Body of pancreas (tissue), 4 donors: ENCODE results near the gene ABCC1. TPM values are rescaled to one million over a fixed set of nuclear protein-coding genes. Genes with fewer than 3 reads are reported as not detected.
A peak's percentile ranks its signal among the peaks of the same experiment; 100 is the strongest.

ENCODE experiments used
- ATAC-seq: fragments of 150-250 bp; one replicate; pipeline ENCODE4 v1.9.1; 2016
- DNase-seq, 4 donors: peaks; one replicate each; pipeline ENCODE4 v3.0.0-alpha.2; 2019
- H3K27ac ChIP-seq, 4 donors: fragments of 200-600 bp; sonication (generic); 1 replicate in 3 of 4; 2 replicates in 1 of 4; pipeline versions ENCODE4 v1.5.1 to v1.6.1; 2016 to 2019; ENCODE audit warnings: mild to moderate bottlenecking in 1 of 4, mixed read lengths in 1 of 4, moderate library complexity in 1 of 4
- H3K27me3 ChIP-seq, 2 donors: fragments of 200-600 bp; sonication (generic); one replicate each; pipeline ENCODE4 v1.6.0; 2016; ENCODE audit warnings: mild to moderate bottlenecking in 1 of 2
- H3K36me3 ChIP-seq, 2 donors: fragments of 200-600 bp; sonication (generic); replicated peaks in 1 of 2; 2 replicates each; pipeline ENCODE4 v1.5.1; 2016; ENCODE audit warnings: low read depth in 2 of 2; ENCODE audit not compliant: insufficient read depth in 1 of 2
- H3K4me1 ChIP-seq: fragments of 200-600 bp; sonication (generic); one replicate; pipeline ENCODE4 v1.6.0; 2016
- H3K4me3 ChIP-seq, 2 donors: fragments of 200-600 bp; sonication (generic); 1 replicate in 1 of 2; 2 replicates in 1 of 2; pipeline ENCODE4 v1.5.1; 2016 to 2019
- H3K9me3 ChIP-seq, 3 donors: fragments of 200-600 bp; sonication (generic); 1 replicate in 2 of 3; 2 replicates in 1 of 3; pipeline ENCODE4 v1.5.1; 2016
- POLR2A ChIP-seq, 3 donors: fragments of 450-650 bp; IDR thresholded peaks; one replicate each; pipeline ENCODE4 v1.6.1; 2016; ENCODE audit warnings: antibody characterized with exemption in 3 of 3, mild to moderate bottlenecking in 2 of 3
- WGBS, 2 donors: methylation state at CpG; one replicate each; pipeline ENCODE4 v1.1.5; 2017; 5-methylcytosine and 5-hydroxymethylcytosine counted together
- intact Hi-C: fragments of 100-400 bp; cut with DNase I; formaldehyde crosslinking; loops from one replicate; pipeline ENCODE4 v1.15.1; 2023
- total RNA-seq, 2 donors: library from RNA; depleted of rRNA; stranded (reverse); fragments of >200 nt; gene quantifications; one replicate each; pipeline ENCODE4 v1.1.0, GENCODE V29; 2016
- TF ChIP-seq, protein P1 (sequence below), 7 experiments: fragments of 450-650 bp in 4 of 7; fragments of 200-600 bp in 3 of 7; sonication (generic) in 3 of 7; IDR thresholded peaks; one replicate each; pipeline ENCODE4 v1.5.1; 2016 to 2019; ENCODE audit warnings: antibody characterized with exemption in 7 of 7

Gene ABCC1
- total RNA-seq, 2 donors from 2014 or later: 12.7 to 23.1 TPM

DNA sequence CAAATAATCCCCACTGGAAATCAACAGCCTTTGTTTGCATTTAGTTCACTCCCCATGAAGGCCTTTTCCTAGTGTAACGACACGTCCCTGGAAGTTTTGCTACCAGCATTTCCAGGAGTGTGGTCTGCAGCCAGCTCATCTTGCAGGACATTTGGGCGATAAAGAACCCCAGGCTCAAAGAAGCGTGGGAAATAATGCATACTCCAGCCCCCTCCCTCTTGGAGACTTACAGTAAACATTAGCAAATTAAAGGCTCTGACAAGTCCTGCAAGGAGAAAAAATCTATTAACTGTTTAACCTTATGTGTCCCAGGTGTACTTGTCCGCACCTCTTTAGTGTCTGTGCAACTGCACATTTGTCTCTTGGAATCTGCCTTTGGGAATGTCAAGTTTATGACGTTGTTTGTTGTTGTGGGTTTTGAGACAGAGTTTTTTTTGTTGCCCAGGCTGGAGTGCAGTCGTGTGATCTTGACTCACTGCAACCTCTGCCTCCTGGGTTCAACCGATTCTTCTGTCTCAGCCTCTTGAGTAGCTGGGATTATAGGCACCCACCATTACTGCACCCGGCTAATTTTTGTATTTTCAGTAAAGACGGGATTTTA, 131.1 kb downstream of the ABCC1 start:
- Histone ChIP-seq H3K4me1 (peaks cover 12% of the 10 kb centered on the region), H3K36me3 (peaks cover 0 to 1% of the 10 kb centered on the region in 2 donors), H3K27ac (no peak overlapping the region), H3K9me3 (no peaks in the 10 kb centered on the region), H3K27me3 (no peaks in the 10 kb centered on the region), H3K4me3 (no peak overlapping the region)
- DNase-seq (no peak), ATAC-seq (no peak)
- intact Hi-C loops: no loop called here
- WGBS, 2 donors: 89 to 93% methylated on average over 10 of the region's 10 CpGs
- TF ChIP-seq POLR2A (IDR thresholded peaks at IDR 0.05): no peak
- TF ChIP-seq, protein P1, sequence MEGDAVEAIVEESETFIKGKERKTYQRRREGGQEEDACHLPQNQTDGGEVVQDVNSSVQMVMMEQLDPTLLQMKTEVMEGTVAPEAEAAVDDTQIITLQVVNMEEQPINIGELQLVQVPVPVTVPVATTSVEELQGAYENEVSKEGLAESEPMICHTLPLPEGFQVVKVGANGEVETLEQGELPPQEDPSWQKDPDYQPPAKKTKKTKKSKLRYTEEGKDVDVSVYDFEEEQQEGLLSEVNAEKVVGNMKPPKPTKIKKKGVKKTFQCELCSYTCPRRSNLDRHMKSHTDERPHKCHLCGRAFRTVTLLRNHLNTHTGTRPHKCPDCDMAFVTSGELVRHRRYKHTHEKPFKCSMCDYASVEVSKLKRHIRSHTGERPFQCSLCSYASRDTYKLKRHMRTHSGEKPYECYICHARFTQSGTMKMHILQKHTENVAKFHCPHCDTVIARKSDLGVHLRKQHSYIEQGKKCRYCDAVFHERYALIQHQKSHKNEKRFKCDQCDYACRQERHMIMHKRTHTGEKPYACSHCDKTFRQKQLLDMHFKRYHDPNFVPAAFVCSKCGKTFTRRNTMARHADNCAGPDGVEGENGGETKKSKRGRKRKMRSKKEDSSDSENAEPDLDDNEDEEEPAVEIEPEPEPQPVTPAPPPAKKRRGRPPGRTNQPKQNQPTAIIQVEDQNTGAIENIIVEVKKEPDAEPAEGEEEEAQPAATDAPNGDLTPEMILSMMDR (IDR thresholded peaks at IDR 0.05): no peak

DNA sequence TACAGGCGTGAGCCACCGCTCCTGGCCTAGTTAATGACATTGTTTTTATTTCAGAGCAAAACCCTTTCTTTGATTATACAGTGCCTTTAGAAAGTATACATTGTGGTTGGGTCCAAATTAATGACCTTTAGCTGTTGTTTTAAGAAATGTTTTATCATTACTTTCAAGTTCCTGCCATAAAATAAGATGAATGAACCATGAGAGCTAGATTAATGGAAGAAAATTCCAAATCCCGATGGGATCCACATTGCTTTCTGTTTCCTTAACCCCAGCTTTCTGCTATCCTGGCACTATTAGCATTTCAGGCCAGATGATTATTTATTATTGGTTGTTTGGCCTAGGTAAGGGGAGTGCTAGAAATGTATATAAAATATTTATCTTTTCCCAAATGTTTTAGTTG, 131.7 kb downstream of the ABCC1 start:
- H3K27me3 ChIP-seq: no peaks in the 10 kb centered on the region
- intact Hi-C loops: no loop called here
- H3K9me3 ChIP-seq: no peaks in the 10 kb centered on the region
- H3K4me3 ChIP-seq: no peak overlapping the region
- peaks cover 6% of the 10 kb centered on the region for H3K4me1 ChIP-seq
- DNase-seq: no peak
- 69 to 71% methylated on average over 3 of the region's 3 CpGs for WGBS, 2 donors
- H3K36me3 ChIP-seq: peaks cover 0 to 1% of the 10 kb centered on the region in 2 donors
- no peak for TF ChIP-seq POLR2A (IDR thresholded peaks at IDR 0.05)
- TF ChIP-seq, protein P1 (IDR thresholded peaks at IDR 0.05): no peak
- no peak for ATAC-seq
- no peak overlapping the region for H3K27ac ChIP-seq

DNA sequence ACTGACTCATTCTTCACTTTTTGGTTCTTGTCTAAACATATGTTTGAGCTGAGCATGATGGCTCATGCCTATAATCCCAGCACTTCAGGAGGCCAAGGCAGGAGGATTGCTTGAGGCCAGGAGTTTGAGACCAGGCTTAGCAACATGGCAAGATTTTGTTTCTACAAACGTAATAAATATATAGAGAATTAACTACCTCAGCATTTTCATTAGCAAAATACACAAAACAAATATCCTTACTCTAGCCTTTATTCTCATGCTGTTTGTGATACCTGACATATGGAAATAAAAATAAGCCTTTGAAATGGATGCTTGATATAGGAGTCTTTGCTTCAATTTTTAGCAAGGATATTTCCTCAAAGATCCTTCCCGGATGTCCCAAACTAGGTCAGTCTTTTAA, 132.8 kb downstream of the ABCC1 start:
- intact Hi-C loops: no loop called here
- ATAC-seq: no peak
- H3K27me3 ChIP-seq: no peaks in the 10 kb centered on the region
- 95 to 96% methylated on average over 2 of the region's 2 CpGs for WGBS, 2 donors
- H3K4me1 ChIP-seq: peaks cover 4% of the 10 kb centered on the region
- H3K27ac ChIP-seq: peak overlapping the region in 1 of 4 donors; percentile 38
- no peak overlapping the region for H3K4me3 ChIP-seq
- H3K36me3 ChIP-seq: peaks cover 0 to 1% of the 10 kb centered on the region in 2 donors
- no peak for TF ChIP-seq POLR2A (IDR thresholded peaks at IDR 0.05)
- TF ChIP-seq, protein P1 (IDR thresholded peaks at IDR 0.05): no peak
- DNase-seq: no peak
- no peaks in the 10 kb centered on the region for H3K9me3 ChIP-seq

DNA sequence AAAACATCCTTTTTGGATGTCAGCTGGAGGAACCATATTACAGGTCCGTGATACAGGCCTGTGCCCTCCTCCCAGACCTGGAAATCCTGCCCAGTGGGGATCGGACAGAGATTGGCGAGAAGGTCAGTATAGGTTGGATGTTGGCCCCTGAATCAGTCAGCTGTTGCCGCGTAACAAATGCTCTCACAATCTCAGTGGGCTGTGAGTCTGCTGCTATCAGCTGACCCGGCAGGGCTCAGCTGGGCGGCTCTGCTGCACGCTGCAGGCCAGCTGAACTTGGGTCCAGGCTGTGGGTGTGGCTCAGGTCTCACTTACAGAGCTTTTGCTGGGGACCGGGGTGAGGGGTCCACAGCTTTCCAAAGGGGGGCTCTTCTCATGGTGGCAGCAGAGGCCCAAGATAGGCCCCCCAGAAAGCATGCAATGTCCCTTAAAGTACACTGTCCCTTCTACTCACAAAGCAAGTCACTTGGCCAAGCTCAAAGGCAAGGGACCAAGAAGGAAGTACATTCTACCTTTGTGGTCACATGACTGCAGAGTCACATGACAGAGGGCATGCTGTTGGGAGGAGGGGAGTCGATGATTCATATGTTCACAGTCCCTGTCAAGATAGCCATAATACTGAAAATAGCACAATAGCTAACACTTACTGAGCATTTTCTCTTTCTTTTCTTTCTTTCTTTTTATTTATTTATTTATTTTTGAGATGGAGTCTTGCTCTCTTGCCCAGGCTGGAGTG, 134.2 kb downstream of the ABCC1 start:
- DNase-seq (no peak), ATAC-seq (no peak)
- no peak overlapping the region for H3K4me3 ChIP-seq
- no peaks in the 10 kb centered on the region for H3K9me3 ChIP-seq
- intact Hi-C loops: no loop called here
- peaks cover 4% of the 10 kb centered on the region for H3K4me1 ChIP-seq
- no peaks in the 10 kb centered on the region for H3K27me3 ChIP-seq
- 96% methylated on average over 7 to 10 of the region's 10 CpGs for WGBS, 2 donors
- peak overlapping the region in 1 of 4 donors; percentile 10 for H3K27ac ChIP-seq
- H3K36me3 ChIP-seq: peaks cover 0 to 1% of the 10 kb centered on the region in 2 donors
- TF ChIP-seq POLR2A (IDR thresholded peaks at IDR 0.05): no peak
- TF ChIP-seq, protein P1 (IDR thresholded peaks at IDR 0.05): no peak
